WTC11 (cell line): ENCODE results near the gene PBX3. TPM values are rescaled to one million over a fixed set of nuclear protein-coding genes. Genes with fewer than 3 reads are reported as not detected.

Source experiments
- ATAC-seq: fragments of 200-7000 bp; cut with Tn5 transposase; 2 replicates; pipeline ENCODE4 v1.10.0; 2021; ENCODE audit warnings: mild to moderate bottlenecking, moderate library complexity
- CTCF ChIA-PET: fragments of 300-600 bp; sonication (Branson Sonifier 250); formaldehyde crosslinking; loops from one replicate; lab custom pipeline; 2021; ENCODE audit warnings: antibody characterized with exemption; lab: Charles Lee
- POLR2A ChIA-PET: fragments of 350-600 bp; sonication (Branson Sonifier 250); formaldehyde crosslinking; loops from one replicate; lab custom pipeline; 2021; ENCODE audit warnings: antibody characterized with exemption; lab: Charles Lee
- DNase-seq: peaks from one replicate; pipeline ENCODE4 v3.0.0; 2021; ENCODE audit warnings: low spot score
- H3K27ac Mint-ChIP-seq: 2 replicates; pipeline ENCODE4 v1.8.0; 2021; ENCODE audit warnings: mixed read lengths
- H3K27me3 Mint-ChIP-seq: 2 replicates; pipeline ENCODE4 v1.8.0; 2021; ENCODE audit warnings: low read depth, mild to moderate bottlenecking, moderate library complexity, mixed read lengths
- H3K36me3 Mint-ChIP-seq: 2 replicates; pipeline ENCODE4 v1.8.0; 2021; ENCODE audit warnings: mixed read lengths
- H3K4me1 Mint-ChIP-seq: 2 replicates; pipeline ENCODE4 v1.8.0; 2022; ENCODE audit warnings: mixed read lengths
- H3K4me3 Mint-ChIP-seq: 2 replicates; pipeline ENCODE4 v1.8.0; 2021; ENCODE audit warnings: mild to moderate bottlenecking, moderate library complexity, mixed read lengths
- H3K9me3 Mint-ChIP-seq: 2 replicates; pipeline ENCODE4 v1.8.0; 2021; ENCODE audit warnings: mixed read lengths
- CTCF ChIP-seq: fragments of 200-600 bp; IDR thresholded peaks from 2 replicates; pipeline ENCODE4 v1.8.0; 2022; ENCODE audit warnings: antibody characterized with exemption
- EMX1 ChIP-seq: fragments of 250-450 bp; sonication (Bioruptor Pico); IDR thresholded peaks from 2 replicates; pipeline ENCODE4 v1.8.0; 2021; ENCODE audit warnings: mild to moderate bottlenecking
- FOXP1 ChIP-seq: sonication (generic); formaldehyde crosslinking; IDR thresholded peaks from 2 replicates; pipeline ENCODE4 v1.8.0; 2022; ENCODE audit warnings: missing genetic modification reagents, mild to moderate bottlenecking, moderate library complexity, borderline replicate concordance
- HMGXB4 ChIP-seq: sonication (generic); formaldehyde crosslinking; IDR thresholded peaks from 2 replicates; pipeline ENCODE4 v1.8.1; 2023; ENCODE audit warnings: mild to moderate bottlenecking, moderate library complexity, missing genetic modification reagents
- IRF1 ChIP-seq: sonication (generic); formaldehyde crosslinking; IDR thresholded peaks from 2 replicates; pipeline ENCODE4 v1.8.0; 2023; ENCODE audit warnings: missing genetic modification reagents
- JAZF1 ChIP-seq: fragments of 250-450 bp; sonication (Bioruptor Pico); IDR thresholded peaks from 2 replicates; pipeline ENCODE4 v1.9.0; 2021; ENCODE audit warnings: moderate library complexity, mild to moderate bottlenecking, inconsistent platforms
- MYBL2 ChIP-seq: sonication (generic); formaldehyde crosslinking; IDR thresholded peaks from 2 replicates; pipeline ENCODE4 v1.8.1; 2023; ENCODE audit warnings: mild to moderate bottlenecking, moderate library complexity, missing genetic modification reagents
- OVOL2 ChIP-seq: fragments of 250-450 bp; sonication (Bioruptor Pico); IDR thresholded peaks from 2 replicates; pipeline ENCODE4 v1.9.0; 2021; ENCODE audit warnings: mild to moderate bottlenecking, borderline replicate concordance
- RORB ChIP-seq: fragments of 250-450 bp; sonication (Bioruptor Pico); IDR thresholded peaks from 2 replicates; pipeline ENCODE4 v1.9.0; 2021; ENCODE audit warnings: mild to moderate bottlenecking
- ZNF121 ChIP-seq: sonication (generic); formaldehyde crosslinking; IDR thresholded peaks from 2 replicates; pipeline ENCODE4 v1.8.0; 2023; ENCODE audit warnings: missing genetic modification reagents
- ZNF138 ChIP-seq: sonication (generic); formaldehyde crosslinking; conservative IDR thresholded peaks from 2 replicates; pipeline ENCODE4 v1.8.1; 2022; ENCODE audit warnings: mild to moderate bottlenecking, moderate library complexity, missing genetic modification reagents
- ZNF512 ChIP-seq: sonication (generic); formaldehyde crosslinking; IDR thresholded peaks from 2 replicates; pipeline ENCODE4 v1.8.1; 2022; ENCODE audit warnings: missing genetic modification reagents, borderline replicate concordance
- total RNA-seq: library from RNA; stranded (reverse); gene quantifications from 3 replicates; pipeline ENCODE4 v1.2.3, GENCODE V29; 2021
- TF ChIP-seq, protein P1 (sequence below): sonication (generic); formaldehyde crosslinking; IDR thresholded peaks from 2 replicates; pipeline ENCODE4 v1.8.1; 2023; ENCODE audit warnings: mild to moderate bottlenecking, missing genetic modification reagents, moderate library complexity
- TF ChIP-seq, protein P2 (sequence below): fragments of 250-450 bp; sonication (Bioruptor Pico); conservative IDR thresholded peaks from 2 replicates; pipeline ENCODE4 v1.9.0; 2021; ENCODE audit warnings: mild to moderate bottlenecking
- TF ChIP-seq, protein P3 (sequence below): sonication (generic); formaldehyde crosslinking; IDR thresholded peaks from 2 replicates; pipeline ENCODE4 v1.8.0; 2022; ENCODE audit warnings: mild to moderate bottlenecking, missing genetic modification reagents
- TF ChIP-seq, protein P4 (sequence below): sonication (generic); formaldehyde crosslinking; IDR thresholded peaks from 2 replicates; pipeline ENCODE4 v1.8.0; 2022; ENCODE audit warnings: mild to moderate bottlenecking, missing genetic modification reagents
- TF ChIP-seq, protein P5 (sequence below): fragments of 250-450 bp; sonication (Bioruptor Pico); IDR thresholded peaks from 2 replicates; pipeline ENCODE4 v1.8.0; 2021; ENCODE audit warnings: mild to moderate bottlenecking
- TF ChIP-seq, protein P6 (sequence below): sonication (generic); formaldehyde crosslinking; IDR thresholded peaks from 2 replicates; pipeline ENCODE4 v1.8.0; 2022; ENCODE audit warnings: mild to moderate bottlenecking, missing genetic modification reagents

PBX3 gene
- total RNA-seq, 1 experiment from 2014 or later, result 48.5 TPM

GRCh38 chr9:125912667-125913066, 165.5 kb downstream of the PBX3 start (continued):
- TF ChIP-seq ZNF121 (CRISPR knock-in tag) (no peak), CTCF (no peak), IRF1 (CRISPR knock-in tag) (no peak), EMX1 (CRISPR knock-in tag) (no peak)
- TF ChIP-seq, protein P1, sequence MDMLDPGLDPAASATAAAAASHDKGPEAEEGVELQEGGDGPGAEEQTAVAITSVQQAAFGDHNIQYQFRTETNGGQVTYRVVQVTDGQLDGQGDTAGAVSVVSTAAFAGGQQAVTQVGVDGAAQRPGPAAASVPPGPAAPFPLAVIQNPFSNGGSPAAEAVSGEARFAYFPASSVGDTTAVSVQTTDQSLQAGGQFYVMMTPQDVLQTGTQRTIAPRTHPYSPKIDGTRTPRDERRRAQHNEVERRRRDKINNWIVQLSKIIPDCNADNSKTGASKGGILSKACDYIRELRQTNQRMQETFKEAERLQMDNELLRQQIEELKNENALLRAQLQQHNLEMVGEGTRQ (CRISPR knock-in tag), result no peak

- no peak overlapping the region for H3K27ac Mint-ChIP-seq
- DNase-seq (no peak), ATAC-seq (no peak)
- POLR2A ChIA-PET, result interaction anchor here (1.1 kb wide), 1 partner anchor 16 kb away, joined by 3 read pairs; no protein-coding TSS in a partner anchor
- no peak for TF ChIP-seq ZNF138 (CRISPR knock-in tag)
- TF ChIP-seq, protein P2, sequence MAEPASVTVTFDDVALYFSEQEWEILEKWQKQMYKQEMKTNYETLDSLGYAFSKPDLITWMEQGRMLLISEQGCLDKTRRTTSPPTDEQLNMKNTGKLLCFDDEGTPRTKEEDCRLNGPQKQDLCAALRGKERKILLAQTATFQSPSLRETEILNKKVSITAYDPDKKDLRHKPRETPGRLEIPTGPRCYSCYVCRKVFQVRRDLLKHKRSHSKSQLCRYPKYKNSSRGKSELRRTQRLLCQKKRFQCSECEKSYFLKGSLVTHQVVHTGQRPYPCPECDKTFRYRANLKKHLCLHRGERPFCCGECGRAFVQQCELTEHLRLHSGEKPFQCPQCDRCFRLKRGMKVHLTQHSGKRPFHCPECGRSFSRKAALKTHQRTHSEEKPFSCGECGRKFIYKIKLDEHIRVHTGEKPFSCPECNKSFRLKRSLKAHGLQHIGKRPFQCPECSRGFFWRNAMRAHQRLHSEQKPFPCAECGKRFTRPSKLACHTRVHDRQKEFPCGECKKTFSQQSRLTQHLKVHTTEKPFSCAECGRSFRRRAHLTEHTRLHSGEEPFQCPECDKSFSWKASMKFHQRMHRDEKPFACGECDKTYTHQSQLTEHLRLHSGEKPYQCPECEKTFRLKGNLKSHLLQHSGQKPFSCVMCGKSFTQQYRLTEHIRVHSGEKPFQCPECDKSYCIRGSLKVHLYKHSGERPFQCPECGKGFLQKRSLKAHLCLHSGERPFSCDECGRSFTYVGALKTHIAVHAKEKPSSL, result no peak
- TF ChIP-seq HMGXB4 (CRISPR knock-in tag), result no peak
- TF ChIP-seq, protein P3, sequence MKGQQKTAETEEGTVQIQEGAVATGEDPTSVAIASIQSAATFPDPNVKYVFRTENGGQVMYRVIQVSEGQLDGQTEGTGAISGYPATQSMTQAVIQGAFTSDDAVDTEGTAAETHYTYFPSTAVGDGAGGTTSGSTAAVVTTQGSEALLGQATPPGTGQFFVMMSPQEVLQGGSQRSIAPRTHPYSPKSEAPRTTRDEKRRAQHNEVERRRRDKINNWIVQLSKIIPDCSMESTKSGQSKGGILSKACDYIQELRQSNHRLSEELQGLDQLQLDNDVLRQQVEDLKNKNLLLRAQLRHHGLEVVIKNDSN, result no peak
- no peak for TF ChIP-seq OVOL2
- TF ChIP-seq, protein P4, sequence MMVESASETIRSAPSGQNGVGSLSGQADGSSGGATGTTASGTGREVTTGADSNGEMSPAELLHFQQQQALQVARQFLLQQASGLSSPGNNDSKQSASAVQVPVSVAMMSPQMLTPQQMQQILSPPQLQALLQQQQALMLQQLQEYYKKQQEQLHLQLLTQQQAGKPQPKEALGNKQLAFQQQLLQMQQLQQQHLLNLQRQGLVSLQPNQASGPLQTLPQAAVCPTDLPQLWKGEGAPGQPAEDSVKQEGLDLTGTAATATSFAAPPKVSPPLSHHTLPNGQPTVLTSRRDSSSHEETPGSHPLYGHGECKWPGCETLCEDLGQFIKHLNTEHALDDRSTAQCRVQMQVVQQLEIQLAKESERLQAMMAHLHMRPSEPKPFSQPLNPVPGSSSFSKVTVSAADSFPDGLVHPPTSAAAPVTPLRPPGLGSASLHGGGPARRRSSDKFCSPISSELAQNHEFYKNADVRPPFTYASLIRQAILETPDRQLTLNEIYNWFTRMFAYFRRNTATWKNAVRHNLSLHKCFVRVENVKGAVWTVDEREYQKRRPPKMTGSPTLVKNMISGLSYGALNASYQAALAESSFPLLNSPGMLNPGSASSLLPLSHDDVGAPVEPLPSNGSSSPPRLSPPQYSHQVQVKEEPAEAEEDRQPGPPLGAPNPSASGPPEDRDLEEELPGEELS, result no peak
- TF ChIP-seq MYBL2 (CRISPR knock-in tag), result no peak
- TF ChIP-seq FOXP1, result no peak
- TF ChIP-seq, protein P5, sequence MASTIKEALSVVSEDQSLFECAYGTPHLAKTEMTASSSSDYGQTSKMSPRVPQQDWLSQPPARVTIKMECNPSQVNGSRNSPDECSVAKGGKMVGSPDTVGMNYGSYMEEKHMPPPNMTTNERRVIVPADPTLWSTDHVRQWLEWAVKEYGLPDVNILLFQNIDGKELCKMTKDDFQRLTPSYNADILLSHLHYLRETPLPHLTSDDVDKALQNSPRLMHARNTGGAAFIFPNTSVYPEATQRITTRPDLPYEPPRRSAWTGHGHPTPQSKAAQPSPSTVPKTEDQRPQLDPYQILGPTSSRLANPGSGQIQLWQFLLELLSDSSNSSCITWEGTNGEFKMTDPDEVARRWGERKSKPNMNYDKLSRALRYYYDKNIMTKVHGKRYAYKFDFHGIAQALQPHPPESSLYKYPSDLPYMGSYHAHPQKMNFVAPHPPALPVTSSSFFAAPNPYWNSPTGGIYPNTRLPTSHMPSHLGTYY (CRISPR knock-in tag), result no peak
- no peak for TF ChIP-seq RORB
- no peak for TF ChIP-seq ZNF512 (CRISPR knock-in tag)
- TF ChIP-seq JAZF1 (CRISPR knock-in tag), result no peak
- TF ChIP-seq, protein P6, sequence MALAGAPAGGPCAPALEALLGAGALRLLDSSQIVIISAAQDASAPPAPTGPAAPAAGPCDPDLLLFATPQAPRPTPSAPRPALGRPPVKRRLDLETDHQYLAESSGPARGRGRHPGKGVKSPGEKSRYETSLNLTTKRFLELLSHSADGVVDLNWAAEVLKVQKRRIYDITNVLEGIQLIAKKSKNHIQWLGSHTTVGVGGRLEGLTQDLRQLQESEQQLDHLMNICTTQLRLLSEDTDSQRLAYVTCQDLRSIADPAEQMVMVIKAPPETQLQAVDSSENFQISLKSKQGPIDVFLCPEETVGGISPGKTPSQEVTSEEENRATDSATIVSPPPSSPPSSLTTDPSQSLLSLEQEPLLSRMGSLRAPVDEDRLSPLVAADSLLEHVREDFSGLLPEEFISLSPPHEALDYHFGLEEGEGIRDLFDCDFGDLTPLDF (CRISPR knock-in tag), result no peak
- TF ChIP-seq, all 79 proteins: peak for 0
- no peaks in the 10 kb centered on the region for H3K27me3 Mint-ChIP-seq
- H3K9me3 Mint-ChIP-seq, result no peaks in the 10 kb centered on the region
- CTCF ChIA-PET, result interaction anchor here (0.7 kb wide), 1 partner anchor 485 kb away, joined by 3 read pairs; no protein-coding TSS in a partner anchor
- no peaks in the 10 kb centered on the region for H3K36me3 Mint-ChIP-seq
- H3K4me1 Mint-ChIP-seq, result peaks cover 43% of the 10 kb centered on the region
- H3K4me3 Mint-ChIP-seq, result no peak overlapping the region
Observed at GRCh38 chr9:125913551-125913950, 166.4 kb downstream of the PBX3 start.
